SK-N-MC (cell line): Measurements from ENCODE around the gene YTHDF1.
"Not testable (repeated sequence)": the region's sequence is repeated elsewhere in the genome, so short reads cannot be mapped to it uniquely, and the experiment has no call there.

Source experiments
- EZH2 ChIP-seq: fragments of 200-600 bp; sonication (generic); IDR thresholded peaks from one replicate; pipeline ENCODE4 v1.6.1; 2017; ENCODE audit warnings: antibody characterized with exemption
- FOXP2 ChIP-seq: optimal IDR thresholded peaks from 2 replicates; pipeline ENCODE3; 2011; ENCODE audit warnings: mild to moderate bottlenecking, moderate library complexity; ENCODE audit not compliant: insufficient read depth; ENCODE audit errors: extremely low read length, control extremely low read depth
- POLR2AphosphoS5 ChIP-seq: IDR thresholded peaks from 2 replicates; pipeline ENCODE4 v1.6.1; 2012; ENCODE audit warnings: mild to moderate bottlenecking, low read depth, low read length, borderline replicate concordance

DNA sequence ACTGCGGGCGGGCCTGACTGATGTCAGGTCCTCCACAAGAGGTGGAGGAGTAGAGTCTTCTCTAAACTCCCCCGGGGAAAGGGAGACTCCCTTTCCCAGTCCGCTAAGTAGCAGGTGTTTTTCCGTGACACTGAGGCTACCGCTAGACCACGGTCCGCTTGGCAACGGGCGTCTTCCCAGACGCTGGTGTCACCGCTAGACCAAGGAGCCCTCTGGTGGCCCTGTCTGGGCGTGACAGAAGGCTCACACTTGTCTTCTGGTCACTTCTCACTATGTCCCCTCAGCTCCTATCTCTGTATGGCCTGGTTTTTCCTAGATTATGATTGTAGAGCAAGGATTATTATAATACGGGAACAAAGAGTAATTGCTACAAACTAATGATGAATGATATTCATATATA is 35.4 kb upstream of the YTHDF1 start:
- not testable (repeated sequence) for TF ChIP-seq EZH2, POLR2AphosphoS5, FOXP2
